ENCODE data around the gene FILIP1L.
A peak's percentile ranks its signal among the peaks of the same experiment; 100 is the strongest.

Gene FILIP1L

GRCh38 chr3:100039075-100039474, 75.2 kb downstream of the FILIP1L start:
- DNase-seq: no peak

GRCh38 chr3:100033903-100034471, 80.3 kb downstream of the FILIP1L start:
- DNase-seq: no peak

- DNase-seq: no peak
These were observed 81.1 kb downstream of the FILIP1L start for GRCh38 chr3:100033184-100033583.

GRCh38 chr3:100032243-100032642, 82.1 kb downstream of the FILIP1L start:
- DNase-seq: peak; percentile 12

- DNase-seq: no peak
These were observed 83.3 kb downstream of the FILIP1L start for GRCh38 chr3:100030914-100031425.

- DNase-seq: peak; percentile 24
These were observed 84.0 kb downstream of the FILIP1L start for GRCh38 chr3:100030346-100030745.

GRCh38 chr3:100029689-100030088, 84.6 kb downstream of the FILIP1L start:
- peak; percentile 58 for DNase-seq

GRCh38 chr3:100029052-100029451, 85.2 kb downstream of the FILIP1L start:
- no peak for DNase-seq

GRCh38 chr3:100027321-100027720, 87.0 kb downstream of the FILIP1L start:
- no peak for DNase-seq

- DNase-seq: no peak
These were observed 89.6 kb downstream of the FILIP1L start for GRCh38 chr3:100024520-100025303.

- no peak for DNase-seq
These were observed 90.7 kb downstream of the FILIP1L start for GRCh38 chr3:100023595-100023994.

- no peak for DNase-seq
These were observed 91.2 kb downstream of the FILIP1L start for GRCh38 chr3:100023150-100023549.

- no peak for DNase-seq
These were observed 91.8 kb downstream of the FILIP1L start for GRCh38 chr3:100022506-100022905.

- DNase-seq: no peak
These were observed 93.2 kb downstream of the FILIP1L start for GRCh38 chr3:100020876-100021644.

GRCh38 chr3:100019719-100020118, 94.6 kb downstream of the FILIP1L start:
- no peak for DNase-seq

- DNase-seq: no peak
These were observed 95.5 kb downstream of the FILIP1L start for GRCh38 chr3:100018806-100019205.

GRCh38 chr3:100010087-100010417, 104.2 kb downstream of the FILIP1L start:
- no peak for DNase-seq

- no peak for DNase-seq
These were observed 104.8 kb downstream of the FILIP1L start for GRCh38 chr3:100009276-100010086.

- no peak for DNase-seq
These were observed 106.1 kb downstream of the FILIP1L start for GRCh38 chr3:100008081-100008698.

- DNase-seq: no peak
These were observed 107.0 kb downstream of the FILIP1L start for GRCh38 chr3:100007313-100007712.

- no peak for DNase-seq
These were observed 107.6 kb downstream of the FILIP1L start for GRCh38 chr3:100006570-100007271.
